ENCODE data around the gene RILPL2. TPM values are rescaled to one million over a fixed set of nuclear protein-coding genes. Genes with fewer than 3 reads are reported as not detected.

Gene RILPL2
- total and polyA plus RNA-seq, 2 of the 13 experiments (the other 11 are each of a cell fraction or from before 2014, with no cell fraction given): 2.7 to 8.1 TPM

- TF ChIP-seq ZNF296 (CRISPR knock-in tag; conservative IDR thresholded peaks at IDR 0.05) (no peak), TGIF2 (CRISPR knock-in tag; IDR thresholded peaks at IDR 0.05) (no peak), ZBED4 (CRISPR knock-in tag; IDR thresholded peaks at IDR 0.05; ENCODE audit: borderline replicate concordance) (no peak), ZNF589 (CRISPR knock-in tag; conservative IDR thresholded peaks at IDR 0.05) (no peak), CHD4 (IDR thresholded peaks at IDR 0.05; ENCODE audit: borderline replicate concordance, low read length) (no peak), ZNF878 (CRISPR knock-in tag; IDR thresholded peaks at IDR 0.05) (no peak), SOX5 (CRISPR knock-in tag; IDR thresholded peaks at IDR 0.05; ENCODE audit: borderline replicate concordance) (no peak), MTERF4 (CRISPR knock-in tag; IDR thresholded peaks at IDR 0.05) (no peak), NCOR1 (IDR thresholded peaks at IDR 0.05; ENCODE audit: borderline replicate concordance, low read length) (no peak), HNRNPLL (IDR thresholded peaks at IDR 0.05; ENCODE audit: low read depth, low read length, poor library complexity, severe bottlenecking) (peak; percentile 65), MIER2 (CRISPR knock-in tag; IDR thresholded peaks at IDR 0.05) (no peak), PCBP1 (IDR thresholded peaks at IDR 0.05; ENCODE audit: borderline replicate concordance, low read depth, low read length) (no peak), ZNF235 (CRISPR knock-in tag; IDR thresholded peaks at IDR 0.05; ENCODE audit: borderline replicate concordance) (0 out of 2 replicates have a peak, but pooled peaks have one; percentile 53), RARA (CRISPR knock-in tag; IDR thresholded peaks at IDR 0.05) (no peak), PAXIP1 (CRISPR knock-in tag; conservative IDR thresholded peaks at IDR 0.05) (no peak), POLR2A (IDR thresholded peaks at IDR 0.05; ENCODE audit: insufficient read depth in 1 of 2, low read depth in 2 of 2, low read length in 2 of 2) (peak; percentile 49 to 56; a peak in 2 of 4 replicates), HOXA9 (CRISPR knock-in tag; IDR thresholded peaks at IDR 0.05; ENCODE audit: borderline replicate concordance) (no peak), ZNF768 (CRISPR knock-in tag; IDR thresholded peaks at IDR 0.05) (no peak), FLYWCH1 (CRISPR knock-in tag; IDR thresholded peaks at IDR 0.05) (no peak), ZNF367 (CRISPR knock-in tag; IDR thresholded peaks at IDR 0.05; ENCODE audit: borderline replicate concordance) (no peak), FOSL1 (CRISPR knock-in tag; IDR thresholded peaks at IDR 0.05; ENCODE audit: borderline replicate concordance) (no peak), ZC3H13 (CRISPR knock-in tag; IDR thresholded peaks at IDR 0.05) (no peak), ZBTB21 (CRISPR knock-in tag; IDR thresholded peaks at IDR 0.05) (no peak)
Observed at GRCh38 chr12:123389560-123390351, 46.7 kb downstream of the RILPL2 start (continued).

Data from HepG2 (cell line).